RWPE1 (cell line): ENCODE data around the gene ACP6.
A peak's percentile ranks its signal among the peaks of the same experiment; 100 is the strongest.

Source experiments
- CTCF ChIA-PET: fragments of 350-600 bp; sonication (Branson Sonifier 250); formaldehyde crosslinking; extraction: SDS; loops from one replicate; lab custom pipeline; 2021; lab: Yijun Ruan, JAX
- POLR2A ChIA-PET: fragments of 400-600 bp; formaldehyde crosslinking; extraction: SDS; loops from one replicate; lab custom pipeline; 2020; ENCODE audit warnings: antibody characterized with exemption; ENCODE audit not compliant: low non-redundant PET; lab: Yijun Ruan, JAX
- DNase-seq: peaks from one replicate; pipeline ENCODE4 v3.0.0; 2012; ENCODE audit warnings: low spot score
- H3K27ac ChIP-seq: fragments of 450-650 bp; 2 replicates; pipeline ENCODE4 v1.5.1; 2017
- CTCF ChIP-seq: fragments of 450-650 bp; conservative IDR thresholded peaks from 2 replicates; pipeline ENCODE4 v1.5.1; 2017; ENCODE audit warnings: low read depth, mild to moderate bottlenecking

ACP6 gene

GRCh38 chr1:147673406-147673805 lies 3.1 kb upstream of the ACP6 start:
- CTCF ChIA-PET, result interaction anchor here (0.7 kb wide), 1 partner anchor 220 kb away, joined by 4 read pairs; no protein-coding TSS in a partner anchor
- no peak for DNase-seq
- POLR2A ChIA-PET, result no interaction called here
- TF ChIP-seq CTCF, result no peak
- H3K27ac ChIP-seq, result no peak overlapping the region

GRCh38 chr1:147669469-147670318 lies 630 bp downstream of the ACP6 start:
- peak; percentile 44 for DNase-seq
- ChIA-PET CTCF (interaction anchor here (0.5 to 1.8 kb wide), 5 partner anchors 31 to 223 kb away, joined by 3 to 6 read pairs (median 4); a partner anchor contains a TSS), POLR2A (no interaction called here)
- no peak for TF ChIP-seq CTCF
- H3K27ac ChIP-seq, result peak overlapping the region; percentile 79

- CTCF ChIA-PET, result interaction anchor here (0.6 to 0.7 kb wide), 2 partner anchors 132 to 213 kb away, joined by 3 read pairs; no protein-coding TSS in a partner anchor
- TF ChIP-seq CTCF, result no peak
- no peak for DNase-seq
- no peak overlapping the region for H3K27ac ChIP-seq
- POLR2A ChIA-PET, result no interaction called here
Observed at GRCh38 chr1:147665521-147665920, 4.8 kb downstream of the ACP6 start.

- POLR2A ChIA-PET, result no interaction called here
- no peak for TF ChIP-seq CTCF
- no peak for DNase-seq
- CTCF ChIA-PET, result no interaction called here
- H3K27ac ChIP-seq, result no peak overlapping the region
Observed at GRCh38 chr1:147664206-147664605, 6.1 kb downstream of the ACP6 start.

GRCh38 chr1:147654511-147654910 lies 15.8 kb downstream of the ACP6 start:
- no peak for TF ChIP-seq CTCF
- no peak overlapping the region for H3K27ac ChIP-seq
- DNase-seq, result no peak
- CTCF ChIA-PET, result no interaction called here
- POLR2A ChIA-PET, result no interaction called here

GRCh38 chr1:147652306-147652705 lies 18.0 kb downstream of the ACP6 start:
- TF ChIP-seq CTCF, result no peak
- ChIA-PET POLR2A (no interaction called here), CTCF (no interaction called here)
- no peak overlapping the region for H3K27ac ChIP-seq
- DNase-seq, result no peak
